GM12878 (cell line): ENCODE results near the gene SEMA6C. TPM values are rescaled to one million over a fixed set of nuclear protein-coding genes. Genes with fewer than 3 reads are reported as not detected.
A peak's percentile ranks its signal among the peaks of the same experiment; 100 is the strongest.

Experiments used
- ATAC-seq: fragments of 200-7000 bp; cut with Tn5 transposase; 3 replicates; pipeline ENCODE4 v1.9.1; 2020; ENCODE audit warnings: mild to moderate bottlenecking, moderate library complexity
- BruUV-seq: library from RNA; stranded (reverse); fragments of 400-500 nt; replicated peaks from 2 replicates; lab custom pipeline; 2021; lab: Mats Ljungman, UMichigan
- CTCF ChIA-PET: fragments of 300-600 bp; sonication (Branson Sonifier 250); formaldehyde crosslinking; extraction: SDS; loops from one replicate; lab custom pipeline; 2021; ENCODE audit warnings: inconsistent platforms; lab: Yijun Ruan, JAX
- POLR2A ChIA-PET: fragments of 350-600 bp; formaldehyde crosslinking; extraction: SDS; loops from one replicate; lab custom pipeline; 2021; ENCODE audit warnings: inconsistent platforms; lab: Charles Lee
- RAD21 ChIA-PET: fragments of 300-600 bp; sonication (Branson Sonifier 250); formaldehyde crosslinking; loops from one replicate; lab custom pipeline; 2023; ENCODE audit warnings: antibody characterized with exemption; ENCODE audit not compliant: unreplicated experiment; lab: Charles Lee
- SMC1A ChIA-PET: fragments of 300-600 bp; sonication (Branson Sonifier 250); formaldehyde crosslinking; loops from one replicate; lab custom pipeline; 2023; ENCODE audit not compliant: unreplicated experiment, uncharacterized antibody; lab: Charles Lee
- DNase-seq: peaks from one replicate; pipeline ENCODE4 v3.0.0-alpha.2; 2011; ENCODE audit warnings: low read depth, low spot score
- FAIRE-seq: peaks from 3 replicates; lab custom pipeline; 2011; peaks lifted over from hg19 to GRCh38; lab: Jason Lieb, UNC
- H2AFZ ChIP-seq: 2 replicates; pipeline ENCODE4 v1.6.0; 2011; ENCODE audit warnings: low read depth, low read length, control low read depth; ENCODE audit not compliant: control insufficient read depth
- H3K27ac ChIP-seq: 2 replicates; pipeline ENCODE4 v1.5.1; 2011; ENCODE audit warnings: control low read depth; ENCODE audit not compliant: control insufficient read depth, insufficient read depth
- H3K27me3 ChIP-seq, 2 experiments: replicated peaks in 1 of 2; 2 replicates each; pipeline versions ENCODE4 v1.6.0 to v1.6.1; 2011; ENCODE audit warnings: low read length in 1 of 2; ENCODE audit not compliant: control insufficient read depth in 2 of 2, insufficient read depth in 2 of 2
- H3K36me3 ChIP-seq, 2 experiments: 2 replicates each; pipeline ENCODE4 v1.5.1; 2011; ENCODE audit warnings: low read length in 1 of 2; ENCODE audit not compliant: control insufficient read depth in 2 of 2, insufficient read depth in 2 of 2
- H3K4me1 ChIP-seq: 2 replicates; pipeline ENCODE4 v1.6.1; 2011; ENCODE audit warnings: mild to moderate bottlenecking, low read length, moderate library complexity, mixed read lengths; ENCODE audit not compliant: control insufficient read depth, insufficient read depth
- H3K4me2 ChIP-seq: 2 replicates; pipeline ENCODE4 v1.6.0; 2011; ENCODE audit warnings: control low read depth; ENCODE audit not compliant: control insufficient read depth, insufficient read depth
- H3K4me3 ChIP-seq: fragments of 200-600 bp; sonication (generic); 2 replicates; pipeline ENCODE4 v1.5.1; 2016
- H3K79me2 ChIP-seq: 2 replicates; pipeline ENCODE4 v1.6.0; 2011; ENCODE audit warnings: low read length; ENCODE audit not compliant: control insufficient read depth, insufficient read depth
- H3K9ac ChIP-seq: 2 replicates; pipeline ENCODE4 v1.8.0; 2011; ENCODE audit warnings: low read length, control low read depth, mixed read lengths; ENCODE audit not compliant: control insufficient read depth, insufficient read depth
- H3K9me3 ChIP-seq: replicated peaks from 3 replicates; pipeline ENCODE4 v1.5.1; 2011; ENCODE audit warnings: mild to moderate bottlenecking, low read length; ENCODE audit not compliant: control insufficient read depth, insufficient read depth
- H4K20me1 ChIP-seq: 2 replicates; pipeline ENCODE4 v1.6.0; 2011; ENCODE audit not compliant: control insufficient read depth, insufficient read depth
- BHLHE40 ChIP-seq, 2 experiments: fragments of 450-650 bp in 1 of 2; IDR thresholded peaks; 2 replicates each; pipeline ENCODE4 v1.6.1; 2011 to 2017; ENCODE audit warnings: low read depth in 2 of 2, borderline replicate concordance in 1 of 2, improper control_type of control experiment in 1 of 2, low read length in 1 of 2, mild to moderate bottlenecking in 1 of 2
- IKZF1 ChIP-seq: fragments of 450-650 bp; conservative IDR thresholded peaks from 2 replicates; pipeline ENCODE4 v1.6.1; 2017; ENCODE audit warnings: antibody characterized with exemption, mild to moderate bottlenecking
- JUND ChIP-seq: IDR thresholded peaks from 2 replicates; pipeline ENCODE4 v1.6.1; 2012; ENCODE audit warnings: low read depth, mild to moderate bottlenecking, low read length, improper control_type of control experiment, moderate library complexity
- MEF2B ChIP-seq: fragments of 450-650 bp; IDR thresholded peaks from 2 replicates; pipeline ENCODE4 v1.6.1; 2018; ENCODE audit warnings: mild to moderate bottlenecking, moderate library complexity; ENCODE audit not compliant: partially characterized antibody, poor library complexity, severe bottlenecking
- MYB ChIP-seq: fragments of 150-350 bp; IDR thresholded peaks from 2 replicates; pipeline ENCODE4 v1.6.1; 2014; ENCODE audit warnings: mild to moderate bottlenecking, low read depth, low read length, borderline replicate concordance
- NBN ChIP-seq: fragments of 450-650 bp; IDR thresholded peaks from 2 replicates; pipeline ENCODE4 v1.6.1; 2016
- NFYA ChIP-seq: IDR thresholded peaks from 2 replicates; pipeline ENCODE4 v1.6.1; 2011; ENCODE audit warnings: low read depth, mild to moderate bottlenecking, low read length, improper control_type of control experiment, borderline replicate concordance
- NR2C2 ChIP-seq: IDR thresholded peaks from 2 replicates; pipeline ENCODE4 v1.6.1; 2011; ENCODE audit warnings: borderline replicate concordance, low read depth; ENCODE audit not compliant: control insufficient read depth, insufficient read length
- RB1 ChIP-seq: fragments of 450-650 bp; formaldehyde crosslinking; IDR thresholded peaks from 2 replicates; pipeline ENCODE4 v1.6.1; 2017; ENCODE audit warnings: mild to moderate bottlenecking, borderline replicate concordance
- SMAD1 ChIP-seq: fragments of 450-650 bp; IDR thresholded peaks from 2 replicates; pipeline ENCODE4 v1.6.1; 2018; ENCODE audit warnings: mild to moderate bottlenecking, low read depth; ENCODE audit not compliant: partially characterized antibody
- SP1 ChIP-seq: IDR thresholded peaks from one replicate; pipeline ENCODE4 v1.6.1; 2011; ENCODE audit warnings: low read depth, low read length
- STAT1 ChIP-seq: fragments of 450-650 bp; conservative IDR thresholded peaks from 2 replicates; pipeline ENCODE4 v1.6.1; 2014; ENCODE audit warnings: antibody characterized with exemption, mild to moderate bottlenecking
- ZBED1 ChIP-seq: IDR thresholded peaks from 2 replicates; pipeline ENCODE4 v1.6.1; 2016; ENCODE audit warnings: borderline replicate concordance
- WGBS: methylation state at CpG from one replicate; pipeline ENCODE4 v1.1.6; 2016; ENCODE audit warnings: low lambda C conversion rate; ENCODE audit not compliant: insufficient replicate concordance, insufficient coverage; ENCODE audit errors: missing lambda C conversion rate; 5-methylcytosine and 5-hydroxymethylcytosine counted together
- in situ Hi-C: fragments of 300-500 bp; cut with MboI; formaldehyde crosslinking; loops from 9 replicates; pipeline ENCODE4 v1.14.3; 2018; ENCODE audit warnings: mixed read lengths
- intact Hi-C: fragments of 100-400 bp; cut with micrococcal nuclease; formaldehyde crosslinking; loops from one replicate; pipeline ENCODE4 v1.14.2; 2022; ENCODE audit not compliant: unreplicated experiment
- polyA plus RNA-seq, 11 experiments: library from polyadenylated mRNA; depleted of rRNA in 4 of 11; unstranded in 6 of 11; stranded (reverse) in 5 of 11; fragments of >200 nt; fragmentation: Nextera tagmentation in 4 of 11; fragmentation: Illumina TruSeq in 1 of 11; extraction: Ambion mirVana in 4 of 11; extraction: Trizol in 1 of 11; gene quantifications; 1 replicate in 1 of 11; 2 replicates in 10 of 11; pipeline versions ENCODE4 v1.2.1 to v1.2.3, GENCODE V29; 2011 to 2016; ENCODE audit warnings: inconsistent platforms in 2 of 11, missing spikeins in 2 of 11, low read depth in 1 of 11
- total RNA-seq, 4 experiments: library from RNA; depleted of rRNA in 3 of 4; stranded (reverse); fragments of >200 nt in 3 of 4; fragmentation: Illumina TruSeq in 1 of 4; extraction: Trizol in 1 of 4; gene quantifications; 2 replicates each; pipeline versions ENCODE4 v1.2.1 to v1.2.3, GENCODE V29; 2013 to 2021
- TF ChIP-seq, protein P1 (sequence below): fragments of 150-350 bp; IDR thresholded peaks from 2 replicates; pipeline ENCODE4 v1.6.1; 2016; ENCODE audit warnings: low read depth, low read length
- TF ChIP-seq, protein P2 (sequence below): IDR thresholded peaks from 2 replicates; pipeline ENCODE4 v1.6.1; 2011; ENCODE audit warnings: low read depth, low read length, improper control_type of control experiment, borderline replicate concordance

Gene SEMA6C
- total and polyA plus RNA-seq, 10 of the 15 experiments (the other 5 are each of a cell fraction or from before 2014, with no cell fraction given): 0.13 to 2.2 (median 0.29) TPM; not detected in 1

- ATAC-seq (no peak), FAIRE-seq (no peak), DNase-seq (no peak)
- TF ChIP-seq SMAD1: no peak
- TF ChIP-seq, protein P1, sequence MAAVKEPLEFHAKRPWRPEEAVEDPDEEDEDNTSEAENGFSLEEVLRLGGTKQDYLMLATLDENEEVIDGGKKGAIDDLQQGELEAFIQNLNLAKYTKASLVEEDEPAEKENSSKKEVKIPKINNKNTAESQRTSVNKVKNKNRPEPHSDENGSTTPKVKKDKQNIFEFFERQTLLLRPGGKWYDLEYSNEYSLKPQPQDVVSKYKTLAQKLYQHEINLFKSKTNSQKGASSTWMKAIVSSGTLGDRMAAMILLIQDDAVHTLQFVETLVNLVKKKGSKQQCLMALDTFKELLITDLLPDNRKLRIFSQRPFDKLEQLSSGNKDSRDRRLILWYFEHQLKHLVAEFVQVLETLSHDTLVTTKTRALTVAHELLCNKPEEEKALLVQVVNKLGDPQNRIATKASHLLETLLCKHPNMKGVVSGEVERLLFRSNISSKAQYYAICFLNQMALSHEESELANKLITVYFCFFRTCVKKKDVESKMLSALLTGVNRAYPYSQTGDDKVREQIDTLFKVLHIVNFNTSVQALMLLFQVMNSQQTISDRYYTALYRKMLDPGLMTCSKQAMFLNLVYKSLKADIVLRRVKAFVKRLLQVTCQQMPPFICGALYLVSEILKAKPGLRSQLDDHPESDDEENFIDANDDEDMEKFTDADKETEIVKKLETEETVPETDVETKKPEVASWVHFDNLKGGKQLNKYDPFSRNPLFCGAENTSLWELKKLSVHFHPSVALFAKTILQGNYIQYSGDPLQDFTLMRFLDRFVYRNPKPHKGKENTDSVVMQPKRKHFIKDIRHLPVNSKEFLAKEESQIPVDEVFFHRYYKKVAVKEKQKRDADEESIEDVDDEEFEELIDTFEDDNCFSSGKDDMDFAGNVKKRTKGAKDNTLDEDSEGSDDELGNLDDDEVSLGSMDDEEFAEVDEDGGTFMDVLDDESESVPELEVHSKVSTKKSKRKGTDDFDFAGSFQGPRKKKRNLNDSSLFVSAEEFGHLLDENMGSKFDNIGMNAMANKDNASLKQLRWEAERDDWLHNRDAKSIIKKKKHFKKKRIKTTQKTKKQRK: no peak
- no peak for TF ChIP-seq NFYA
- no peak for TF ChIP-seq BHLHE40 (IDR thresholded peaks at IDR 0.05; ENCODE audit: borderline replicate concordance in 1 of 2, low read depth in 2 of 2, low read length in 1 of 2)
- TF ChIP-seq NBN: no peak
- TF ChIP-seq MEF2B: no peak
- TF ChIP-seq JUND: no peak
- TF ChIP-seq, protein P2, sequence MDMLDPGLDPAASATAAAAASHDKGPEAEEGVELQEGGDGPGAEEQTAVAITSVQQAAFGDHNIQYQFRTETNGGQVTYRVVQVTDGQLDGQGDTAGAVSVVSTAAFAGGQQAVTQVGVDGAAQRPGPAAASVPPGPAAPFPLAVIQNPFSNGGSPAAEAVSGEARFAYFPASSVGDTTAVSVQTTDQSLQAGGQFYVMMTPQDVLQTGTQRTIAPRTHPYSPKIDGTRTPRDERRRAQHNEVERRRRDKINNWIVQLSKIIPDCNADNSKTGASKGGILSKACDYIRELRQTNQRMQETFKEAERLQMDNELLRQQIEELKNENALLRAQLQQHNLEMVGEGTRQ: no peak
- no peak for TF ChIP-seq RB1
- TF ChIP-seq SP1: no peak
- TF ChIP-seq IKZF1: no peak
- no peak for TF ChIP-seq NR2C2
- TF ChIP-seq MYB: no peak
- no peak for TF ChIP-seq ZBED1
- TF ChIP-seq STAT1: no peak
- Histone ChIP-seq H3K27ac (peak overlapping the region; percentile 70; the same call in 1 of the 2 replicates), H3K79me2 (peaks cover 24% of the 10 kb centered on the region), H2AFZ (no peak overlapping the region), H3K9ac (peak overlapping the region; percentile 98), H3K4me3 (peak overlapping the region; percentile 98), H4K20me1 (no peaks in the 10 kb centered on the region), H3K36me3 (peaks cover 1 to 3% of the 10 kb centered on the region in 2 experiments; a peak in 3 of 4 replicates), H3K27me3 (no peaks in the 10 kb centered on the region), H3K9me3 (no peaks in the 10 kb centered on the region), H3K4me1 (peaks cover 9% of the 10 kb centered on the region), H3K4me2 (peak overlapping the region; percentile 94)
- in situ Hi-C loops (no loop called here), intact Hi-C loops (no loop called here)
- SMC1A ChIA-PET: interaction anchor here (1.3 to 2.1 kb wide), 5 partner anchors 9 to 83 kb away, joined by 4 to 9 read pairs (median 5); partner anchors contain the start of genes TNFAIP8L2 and VPS72
- BruUV-seq: no TSS peak
- CTCF ChIA-PET: interaction anchor here (1.1 to 2.0 kb wide), 4 partner anchors 10 to 85 kb away, joined by 3 to 8 read pairs (median 4); partner anchors contain the start of gene TNFAIP8L2
- 98% methylated on average over 6 of the region's 6 CpGs for WGBS
- RAD21 ChIA-PET: interaction anchor here (1.0 to 1.7 kb wide), 3 partner anchors 8 to 67 kb away, joined by 3 to 12 read pairs (median 5); partner anchors contain the start of gene TNFAIP8L2
- POLR2A ChIA-PET: interaction anchor here (0.6 to 2.2 kb wide), 4 partner anchors 10 to 191 kb away, joined by 3 to 19 read pairs (median 4); partner anchors contain the start of gene TNFAIP8L2
Measured at GRCh38 chr1:151167116-151167515, 20.7 kb upstream of the SEMA6C start.
